Bladder microvascular endothelial cell (primary cell): ENCODE results near the gene PPIG. TPM values are rescaled to one million over a fixed set of nuclear protein-coding genes. Genes with fewer than 3 reads are reported as not detected.

ENCODE experiments used
- total RNA-seq: library from RNA; depleted of rRNA; stranded (reverse); fragments of >200 nt; gene quantifications from 2 replicates; pipeline ENCODE4 v1.2.3, GENCODE V29; 2014

Gene PPIG
- total RNA-seq = 12.0 and 28.2 TPM in 2 replicates

DNA sequence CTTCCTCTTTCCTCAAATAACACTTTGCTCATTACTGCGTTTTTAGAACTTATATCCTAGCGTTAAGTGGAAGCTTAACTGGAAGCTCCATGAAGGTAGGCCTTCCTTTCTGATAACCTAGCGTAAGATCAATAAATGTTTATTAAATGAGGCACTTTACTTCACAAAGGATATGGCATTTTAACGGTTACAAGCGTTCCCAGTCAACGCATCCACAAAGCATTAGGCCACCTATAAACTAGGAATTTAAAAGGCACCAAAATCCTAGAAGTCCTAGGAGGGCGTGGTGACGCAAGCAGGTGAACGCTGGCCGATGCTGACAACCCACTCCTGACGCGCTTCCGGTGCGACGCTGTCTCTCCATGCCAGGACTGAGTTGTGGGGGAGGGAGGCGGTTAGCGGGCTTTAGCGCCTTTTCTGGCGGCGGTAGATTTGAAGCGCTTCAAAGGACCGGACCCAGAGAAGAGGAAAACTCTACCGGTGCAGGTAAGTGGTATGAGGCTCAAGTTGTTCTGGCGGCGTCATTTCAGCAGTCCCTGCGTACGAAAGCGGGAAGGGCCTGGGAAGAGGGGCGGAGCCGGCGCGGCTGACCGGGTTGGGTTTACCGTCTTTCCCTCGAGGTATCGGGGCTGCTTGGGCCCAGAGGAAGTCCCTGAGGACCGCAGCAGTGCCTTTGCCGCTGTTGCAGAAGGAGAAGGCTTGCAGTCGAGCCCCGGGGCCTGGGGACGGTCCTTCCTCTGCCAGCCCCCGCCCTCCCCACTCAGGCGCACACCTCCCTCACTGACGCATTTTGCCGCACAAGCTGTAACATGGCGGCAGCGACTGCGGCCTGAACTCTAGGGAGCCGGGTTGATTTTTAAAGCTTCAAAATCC is at the start of gene PPIG:
TSS of gene PPIG (plus strand) at position 347 of the 873 bp plus-strand sequence. CDS start 19,691 bp downstream, outside the sequence.

DNA sequence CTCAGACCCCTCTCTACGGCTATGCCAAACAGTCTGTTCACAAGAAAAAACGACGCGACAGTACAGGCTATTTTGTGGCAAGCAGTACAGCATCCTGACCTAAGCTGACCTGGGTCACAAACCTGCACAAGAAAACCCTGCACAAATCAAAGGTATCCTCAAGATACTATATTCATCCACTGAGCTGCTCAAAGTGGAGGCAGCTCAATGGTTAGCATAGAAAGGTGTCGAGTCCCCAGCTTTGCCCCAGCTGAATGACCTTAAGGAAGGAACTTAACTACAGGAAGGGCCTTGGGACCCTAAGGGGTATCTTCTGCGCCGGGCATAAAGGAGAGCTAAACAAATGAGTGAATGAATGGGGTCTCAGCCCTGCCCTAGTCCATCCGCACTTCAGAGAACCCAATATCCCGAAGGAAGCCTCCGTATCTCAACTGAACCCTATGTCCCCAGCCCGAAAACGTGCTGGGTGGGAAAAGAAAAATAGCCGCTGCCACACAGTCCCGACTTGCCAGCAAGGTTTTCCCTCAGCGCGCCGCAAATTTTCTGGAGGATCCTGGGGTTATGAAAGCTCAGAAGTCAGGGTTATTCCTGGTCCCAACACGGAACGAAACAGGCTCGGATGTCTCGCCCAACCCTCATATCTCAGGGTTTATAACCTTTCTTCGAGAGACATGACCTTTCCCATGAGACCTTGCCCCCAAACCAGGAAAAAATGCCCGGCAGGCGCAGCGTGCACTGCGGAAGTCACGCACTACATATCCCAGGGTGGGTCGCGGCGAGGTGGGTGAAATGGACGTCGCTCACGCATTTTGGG is 10.8 kb upstream of the PPIG start, which contains the start of gene FASTKD1:
TSS of gene FASTKD1 (minus strand) at position 706 of the 814 bp plus-strand sequence. CDS start 1,836 bp downstream, outside the sequence.

Other genes starting within 250 kb of the PPIG start
- gene LRP2, start 221.8 kb upstream of the PPIG start, total RNA-seq = not detected in 2 replicates
- gene BBS5, start 104.9 kb upstream of the PPIG start, total RNA-seq = 1.6 and 3.6 TPM in 2 replicates
- under 0.01 and 0.13 TPM in 2 replicates for gene KLHL41, start 74.6 kb upstream of the PPIG start, total RNA-seq
- gene FASTKD1, start 10.5 kb upstream of the PPIG start, total RNA-seq = 15.4 and 27.2 TPM in 2 replicates
- not detected in 2 replicates for gene CFAP210, start 110.1 kb downstream of the PPIG start, total RNA-seq
- 2.4 and 3.1 TPM in 2 replicates for gene PHOSPHO2, start 110.1 kb downstream of the PPIG start, total RNA-seq
- 6.0 and 36.8 TPM in 2 replicates for gene KLHL23, start 149.5 kb downstream of the PPIG start, total RNA-seq
- gene SSB, start 214.5 kb downstream of the PPIG start, total RNA-seq = 52.6 and 77.5 TPM in 2 replicates
- 29.0 and 35.6 TPM in 2 replicates for gene METTL5, start 240.6 kb downstream of the PPIG start, total RNA-seq
- gene UBR3, start 243.1 kb downstream of the PPIG start, total RNA-seq = 20.1 and 91.9 TPM in 2 replicates